Nephron (organoid): ENCODE data around the gene RCVRN.
A peak's percentile ranks its signal among the peaks of the same experiment; 100 is the strongest.

Source experiments
- H3K27ac Mint-ChIP-seq, 3 experiments: 2 replicates each; pipeline ENCODE4 v1.8.0; 2020; ENCODE audit warnings: mixed read lengths in 3 of 3, mild to moderate bottlenecking in 2 of 3, moderate library complexity in 1 of 3
- H3K27me3 Mint-ChIP-seq: 2 replicates; pipeline ENCODE4 v1.8.0; 2021; ENCODE audit warnings: low read depth, mild to moderate bottlenecking, moderate library complexity, mixed read lengths
- H3K36me3 Mint-ChIP-seq: 2 replicates; pipeline ENCODE4 v1.8.0; 2020; ENCODE audit warnings: low read depth, mixed read lengths
- H3K4me1 Mint-ChIP-seq: 2 replicates; pipeline ENCODE4 v1.8.0; 2020; ENCODE audit warnings: mixed read lengths
- H3K4me3 Mint-ChIP-seq, 3 experiments: 2 replicates each; pipeline ENCODE4 v1.8.0; 2020; ENCODE audit warnings: mild to moderate bottlenecking in 3 of 3, mixed read lengths in 3 of 3, moderate library complexity in 2 of 3
- H3K9me3 Mint-ChIP-seq: 2 replicates; pipeline ENCODE4 v1.8.0; 2020; ENCODE audit warnings: mixed read lengths
- CTCF ChIP-seq, 3 experiments: fragments of 200-600 bp; sonication (generic); IDR thresholded peaks; one replicate each; pipeline ENCODE4 v1.5.0; 2021; ENCODE audit warnings: antibody characterized with exemption in 3 of 3; ENCODE audit not compliant: unreplicated experiment in 3 of 3

RCVRN gene

GRCh38 chr17:9913476-9913875 is 8.4 kb upstream of the RCVRN start:
- Mint-ChIP-seq H3K27me3 (peaks cover 4% of the 10 kb centered on the region), H3K27ac (no peak overlapping the region), H3K4me3 (no peak overlapping the region), H3K9me3 (no peaks in the 10 kb centered on the region), H3K36me3 (peaks cover 5% of the 10 kb centered on the region), H3K4me1 (peaks cover 11% of the 10 kb centered on the region)
- no peak for TF ChIP-seq CTCF (IDR thresholded peaks at IDR 0.05; ENCODE audit: unreplicated experiment in 3 of 3)

DNA sequence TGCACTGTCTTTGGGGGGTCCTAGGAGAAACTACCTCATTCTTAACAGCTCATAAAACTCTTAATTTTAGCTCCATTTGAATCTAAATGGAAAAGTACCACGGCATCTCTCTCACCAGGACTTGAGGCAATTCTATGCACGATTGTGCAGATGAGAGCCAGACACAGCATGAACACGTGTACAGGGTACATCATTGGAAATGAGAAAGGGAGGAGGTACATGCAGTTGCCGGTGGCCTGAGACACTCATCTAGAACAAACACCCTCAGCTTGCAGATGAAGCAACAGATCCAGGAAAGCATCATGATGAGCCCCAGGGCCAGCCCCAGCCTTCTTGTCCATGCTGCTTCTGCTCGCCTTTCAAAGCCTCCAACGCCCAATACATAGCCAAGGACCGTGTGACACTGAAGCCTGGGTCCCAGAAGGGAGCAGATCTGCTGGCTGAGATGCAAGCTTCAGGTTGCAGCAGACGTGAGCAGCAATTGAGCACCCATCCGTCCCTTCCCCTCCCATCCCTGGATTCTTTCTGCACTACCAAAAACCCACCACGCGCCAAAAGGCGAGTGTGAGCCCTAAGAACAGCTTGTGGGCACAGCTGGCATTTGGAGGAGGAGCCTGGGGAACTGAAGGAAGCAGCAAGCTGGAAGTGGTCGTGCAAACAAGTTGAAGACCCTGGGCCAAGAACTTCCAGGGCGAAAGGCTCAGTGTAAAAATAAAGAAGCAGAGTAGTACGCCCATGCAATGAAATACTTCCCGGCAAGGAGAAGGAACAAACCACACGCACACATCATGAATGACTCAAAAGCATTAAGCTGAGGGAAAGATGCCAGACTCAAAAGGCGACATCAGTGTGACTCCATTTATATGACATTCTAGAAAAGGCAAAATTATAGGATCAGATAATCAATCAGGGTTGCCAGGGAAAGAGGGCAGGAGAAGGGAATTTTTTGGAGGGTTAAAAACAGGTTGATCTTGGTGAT is 7.3 kb upstream of the RCVRN start:
- H3K4me3 Mint-ChIP-seq, result no peak overlapping the region

DNA sequence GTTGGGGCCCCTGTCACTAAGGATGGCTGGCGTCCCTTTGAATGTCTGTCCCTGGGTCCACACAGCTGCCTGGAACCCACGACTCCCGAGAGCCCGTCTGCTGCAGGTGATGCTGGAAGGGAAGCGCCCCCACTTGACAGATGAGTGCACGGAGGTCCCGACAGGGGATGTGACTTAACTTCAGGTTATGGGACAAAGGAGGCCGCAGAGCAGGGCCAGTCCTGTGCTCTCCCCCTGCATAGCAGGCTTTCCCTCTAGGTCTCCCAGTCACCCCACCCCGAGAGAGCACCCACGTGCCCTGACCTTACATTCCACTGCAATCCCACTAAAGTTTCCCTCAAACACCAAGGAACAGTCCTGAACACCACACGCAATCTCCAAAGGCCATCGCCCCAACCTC is 6.0 kb upstream of the RCVRN start:
- Mint-ChIP-seq H3K36me3 (peaks cover 5% of the 10 kb centered on the region), H3K4me3 (no peak overlapping the region), H3K4me1 (peaks cover 11% of the 10 kb centered on the region), H3K27ac (peak overlapping the region in 1 of 3 experiments; percentile 18), H3K9me3 (no peaks in the 10 kb centered on the region), H3K27me3 (peaks cover 4% of the 10 kb centered on the region)
- TF ChIP-seq CTCF (IDR thresholded peaks at IDR 0.05; ENCODE audit: unreplicated experiment in 3 of 3), result no peak

More for the DNA sequence above, 7.3 kb upstream of the RCVRN start:
- Mint-ChIP-seq H3K27ac (no peak overlapping the region), H3K9me3 (no peaks in the 10 kb centered on the region), H3K4me1 (peaks cover 11% of the 10 kb centered on the region), H3K27me3 (peaks cover 4% of the 10 kb centered on the region), H3K36me3 (peaks cover 5% of the 10 kb centered on the region)
- TF ChIP-seq CTCF (IDR thresholded peaks at IDR 0.05; ENCODE audit: unreplicated experiment in 3 of 3), result no peak

GRCh38 chr17:9908649-9909042 is 3.6 kb upstream of the RCVRN start:
- TF ChIP-seq CTCF (IDR thresholded peaks at IDR 0.05; ENCODE audit: unreplicated experiment in 3 of 3), result no peak
- no peaks in the 10 kb centered on the region for H3K9me3 Mint-ChIP-seq
- H3K4me3 Mint-ChIP-seq, result no peak overlapping the region
- H3K36me3 Mint-ChIP-seq, result no peaks in the 10 kb centered on the region
- H3K27ac Mint-ChIP-seq, result no peak overlapping the region
- H3K27me3 Mint-ChIP-seq, result peaks cover 11% of the 10 kb centered on the region
- H3K4me1 Mint-ChIP-seq, result peaks cover 11% of the 10 kb centered on the region

DNA sequence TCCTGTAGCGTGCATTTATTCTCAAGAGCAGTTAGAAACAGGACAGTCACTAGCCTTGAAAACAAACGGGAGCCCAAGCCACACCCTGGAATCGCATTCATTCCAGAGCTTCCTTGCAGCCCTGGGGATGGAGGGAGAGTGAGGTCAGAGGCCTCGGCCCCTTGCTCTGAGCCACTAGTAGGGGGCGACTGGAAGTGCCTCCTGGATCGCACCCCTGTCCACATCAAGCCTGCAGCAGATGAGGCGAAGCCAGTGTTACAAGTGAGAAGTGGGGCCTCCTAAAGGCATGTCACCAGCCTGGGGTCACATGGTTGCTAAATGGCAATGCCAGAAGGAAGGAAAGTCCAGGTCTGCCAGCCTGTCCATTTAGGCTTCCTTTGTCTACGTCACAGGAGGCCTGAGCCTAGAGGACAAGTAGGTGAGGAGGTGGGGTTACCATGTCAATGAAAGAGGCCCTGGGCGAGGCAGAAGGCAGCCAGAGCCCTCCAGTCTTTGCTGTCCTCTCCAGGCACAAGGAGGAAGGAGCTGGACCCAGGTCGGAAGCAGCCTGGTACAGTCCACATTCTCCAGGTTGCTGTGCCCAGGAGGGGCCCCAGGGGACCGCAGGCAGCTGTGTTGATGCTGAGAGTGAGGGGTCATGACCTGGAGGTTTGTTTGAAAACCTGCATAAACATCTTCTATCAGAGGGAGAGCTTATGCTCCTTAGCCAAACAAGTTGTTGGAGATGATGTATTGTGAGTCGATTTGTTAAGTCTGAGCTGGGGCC is 3.0 kb upstream of the RCVRN start:
- Mint-ChIP-seq H3K4me3 (no peak overlapping the region), H3K36me3 (no peaks in the 10 kb centered on the region), H3K27ac (no peak overlapping the region), H3K4me1 (peaks cover 11% of the 10 kb centered on the region), H3K27me3 (peaks cover 16% of the 10 kb centered on the region), H3K9me3 (no peaks in the 10 kb centered on the region)
- no peak for TF ChIP-seq CTCF (IDR thresholded peaks at IDR 0.05; ENCODE audit: unreplicated experiment in 3 of 3)
